K562 (cell line): Measurements from ENCODE around the gene HS3ST2. TPM values are rescaled to one million over a fixed set of nuclear protein-coding genes. Genes with fewer than 3 reads are reported as not detected.

Experiments
- AFF4 ChIP-seq: sonication (generic); formaldehyde crosslinking; IDR thresholded peaks from 2 replicates; pipeline ENCODE4 v1.8.0; 2023; ENCODE audit warnings: mild to moderate bottlenecking, missing genetic modification reagents
- GTF2B ChIP-seq: IDR thresholded peaks from 2 replicates; pipeline ENCODE4 v1.6.1; 2011; ENCODE audit not compliant: insufficient read length; ENCODE audit errors: extremely low read depth
- IRF2 ChIP-seq: sonication (generic); formaldehyde crosslinking; IDR thresholded peaks from 2 replicates; pipeline ENCODE4 v1.8.1; 2022; ENCODE audit warnings: mild to moderate bottlenecking, missing genetic modification reagents
- MCM7 ChIP-seq, 2 experiments: fragments of 450-650 bp; IDR thresholded peaks; 2 replicates each; pipeline ENCODE4 v1.6.1; 2016 to 2018
- NR3C1 ChIP-seq: sonication (generic); formaldehyde crosslinking; IDR thresholded peaks from 2 replicates; pipeline ENCODE4 v1.8.1; 2022; ENCODE audit warnings: missing genetic modification reagents
- REST ChIP-seq, 2 experiments: fragments of 450-650 bp; formaldehyde crosslinking in 1 of 2; IDR thresholded peaks; 2 replicates each; pipeline versions ENCODE4 v1.4.0 to v1.6.1; 2014 to 2020; ENCODE audit warnings: mild to moderate bottlenecking in 2 of 2, borderline replicate concordance in 1 of 2, low read depth in 1 of 2
- ZBTB33 ChIP-seq: sonication (generic); formaldehyde crosslinking; IDR thresholded peaks from 2 replicates; pipeline ENCODE4 v1.8.1; 2023; ENCODE audit warnings: mild to moderate bottlenecking, missing genetic modification reagents
- ZBTB43 ChIP-seq: sonication (generic); formaldehyde crosslinking; IDR thresholded peaks from 2 replicates; pipeline ENCODE4 v1.8.0; 2023; ENCODE audit warnings: mild to moderate bottlenecking, missing genetic modification reagents
- ZNF133 ChIP-seq: fragments of 250-450 bp; sonication (Bioruptor Pico); IDR thresholded peaks from 2 replicates; pipeline ENCODE4 v1.4.0; 2020; ENCODE audit warnings: mild to moderate bottlenecking
- ZNF174 ChIP-seq: fragments of 250-450 bp; sonication (Bioruptor Pico); IDR thresholded peaks from 2 replicates; pipeline ENCODE4 v1.4.0; 2020; ENCODE audit warnings: mild to moderate bottlenecking
- polyA plus RNA-seq, 8 experiments: library from polyadenylated mRNA; depleted of rRNA in 4 of 8; stranded (reverse) in 5 of 8; unstranded in 3 of 8; fragments of >200 nt; fragmentation: Nextera tagmentation in 2 of 8; fragmentation: Illumina TruSeq in 1 of 8; extraction: Ambion mirVana in 2 of 8; extraction: Trizol in 1 of 8; gene quantifications; 2 replicates each; pipeline versions ENCODE4 v1.2.1 to v1.2.3, GENCODE V29; 2011 to 2014; ENCODE audit warnings: inconsistent platforms in 1 of 8, missing spikeins in 1 of 8
- total RNA-seq, 7 experiments: library from RNA; depleted of rRNA in 6 of 7; stranded (reverse); fragments of >200 nt in 6 of 7; fragmentation: Illumina TruSeq in 2 of 7; extraction: Trizol in 2 of 7; gene quantifications; 2 replicates each; pipeline versions ENCODE4 v1.2.1 to v1.2.3, GENCODE V29; 2011 to 2021; ENCODE audit warnings: low replicate concordance in 1 of 7

Gene HS3ST2
- total and polyA plus RNA-seq, 9 of the 15 experiments (the other 6 are each of a cell fraction or from before 2014, with no cell fraction given) = not detected

GRCh38 chr16:22770866-22771265 lies 43.1 kb upstream of the HS3ST2 start (continued):
- TF ChIP-seq REST (IDR thresholded peaks at IDR 0.05; ENCODE audit: borderline replicate concordance) = no peak
- TF ChIP-seq REST (CRISPR knock-in tag; IDR thresholded peaks at IDR 0.05; ENCODE audit: low read depth) = no peak
- TF ChIP-seq GTF2B = no peak
- TF ChIP-seq IRF2 = no peak
- TF ChIP-seq ZBTB43 (CRISPR knock-in tag) = no peak
- TF ChIP-seq NR3C1 (CRISPR knock-in tag) = no peak
- no peak for TF ChIP-seq AFF4 (CRISPR knock-in tag)
- TF ChIP-seq ZNF133 (CRISPR knock-in tag) = no peak
- TF ChIP-seq ZNF174 (CRISPR knock-in tag) = no peak
- TF ChIP-seq ZBTB33 (CRISPR knock-in tag) = no peak
- no peak for TF ChIP-seq MCM7 (IDR thresholded peaks at IDR 0.05)
